NCI-H526 (cell line): ENCODE data around the gene DLX2.

Source experiments
- DNase-seq, 2 experiments: peaks; one replicate each; lab custom pipeline; 2025; lab: John Stamatoyannopoulos, UW

DLX2 gene

GRCh38 chr2:172053486-172053885 is 49.2 kb downstream of the DLX2 start:
- DNase-seq: no peak

GRCh38 chr2:172052000-172052983 is 50.4 kb downstream of the DLX2 start:
- DNase-seq: no peak

- no peak for DNase-seq
Measured at GRCh38 chr2:172050479-172051125, 52.1 kb downstream of the DLX2 start.

GRCh38 chr2:172049567-172050120 is 53.1 kb downstream of the DLX2 start:
- no peak for DNase-seq
